HUES64 (cell line): Measurements from ENCODE around the gene RAB11FIP5.
"Not testable (repeated sequence)": the region's sequence is repeated elsewhere in the genome, so short reads cannot be mapped to it uniquely, and the experiment has no call there.

Experiments used
- H3K27ac ChIP-seq: 2 replicates; pipeline ENCODE4 v1.7.0; 2013; ENCODE audit warnings: low read depth, low read length, inconsistent platforms
- H3K27me3 ChIP-seq: 2 replicates; pipeline ENCODE4 v1.6.1; 2013; ENCODE audit warnings: mild to moderate bottlenecking, low read length; ENCODE audit not compliant: insufficient read depth
- H3K36me3 ChIP-seq: 2 replicates; pipeline ENCODE4 v1.6.1; 2013; ENCODE audit warnings: mild to moderate bottlenecking, low read length; ENCODE audit not compliant: insufficient read depth
- H3K4me1 ChIP-seq: 2 replicates; pipeline ENCODE4 v1.6.1; 2013; ENCODE audit warnings: mild to moderate bottlenecking, low read length, moderate library complexity; ENCODE audit not compliant: insufficient read depth
- H3K4me3 ChIP-seq: 2 replicates; pipeline ENCODE4 v1.5.1; 2013; ENCODE audit warnings: mild to moderate bottlenecking, low read length, moderate library complexity
- H3K9ac ChIP-seq: 2 replicates; pipeline ENCODE4 v1.6.1; 2013; ENCODE audit warnings: mild to moderate bottlenecking, low read depth, low read length
- H3K9me3 ChIP-seq: 2 replicates; pipeline ENCODE4 v1.6.1; 2013; ENCODE audit warnings: low read depth, low read length; ENCODE audit not compliant: insufficient read depth
- WGBS: fragments of 150-250, 120-280 bp; methylation state at CpG from one replicate; pipeline ENCODE4 v1.1.7; 2013; ENCODE audit warnings: missing lambda C conversion rate; 5-methylcytosine and 5-hydroxymethylcytosine counted together

RAB11FIP5 gene

GRCh38 chr2:73065070-73065469 is 47.7 kb downstream of the RAB11FIP5 start:
- not testable (repeated sequence) for H3K36me3 ChIP-seq, H3K9ac ChIP-seq, H3K9me3 ChIP-seq, H3K4me3 ChIP-seq, H3K27me3 ChIP-seq, H3K27ac ChIP-seq
- 95% methylated on average over 5 of the region's 5 CpGs for WGBS
- H3K4me1 ChIP-seq, result peaks cover 36% of the 10 kb centered on the region

- H3K9ac ChIP-seq, result peak overlapping the region; percentile 56; the same call in 1 of the 2 replicates
- H3K36me3 ChIP-seq, result no peaks in the 10 kb centered on the region
- H3K4me3 ChIP-seq, result peak overlapping the region; percentile 7
- peaks cover 27% of the 10 kb centered on the region for H3K4me1 ChIP-seq
- H3K9me3 ChIP-seq, result no peaks in the 10 kb centered on the region
- WGBS, result 50% methylated on average over 7 of the region's 8 CpGs
- H3K27me3 ChIP-seq, result no peaks in the 10 kb centered on the region
- H3K27ac ChIP-seq, result peak overlapping the region; percentile 56
Measured at GRCh38 chr2:73063909-73064875, 48.6 kb downstream of the RAB11FIP5 start.

- Histone ChIP-seq H3K4me1 (peaks cover 22% of the 10 kb centered on the region), H3K4me3 (peak overlapping the region; percentile 7), H3K9ac (peak overlapping the region; percentile 56; the same call in 1 of the 2 replicates), H3K36me3 (0 out of 2 replicates have a peak, but pooled peaks cover under 1% of the 10 kb centered on the region), H3K9me3 (no peaks in the 10 kb centered on the region), H3K27me3 (no peaks in the 10 kb centered on the region), H3K27ac (peak overlapping the region; percentile 56)
- WGBS, result 78% methylated on average over 4 of the region's 4 CpGs
Measured at GRCh38 chr2:73063472-73063871, 49.3 kb downstream of the RAB11FIP5 start.

GRCh38 chr2:73059106-73059505 is 53.6 kb downstream of the RAB11FIP5 start:
- WGBS, result 91% methylated on average over 6 of the region's 6 CpGs
- H3K27ac ChIP-seq, result no peak overlapping the region
- H3K9ac ChIP-seq, result no peak overlapping the region
- no peak overlapping the region for H3K4me3 ChIP-seq
- no peaks in the 10 kb centered on the region for H3K27me3 ChIP-seq
- H3K36me3 ChIP-seq, result peaks cover 20% of the 10 kb centered on the region
- peaks cover 15% of the 10 kb centered on the region for H3K4me1 ChIP-seq
- peaks cover 9% of the 10 kb centered on the region for H3K9me3 ChIP-seq

GRCh38 chr2:73054980-73055379 is 57.8 kb downstream of the RAB11FIP5 start:
- Histone ChIP-seq H3K27me3 (no peaks in the 10 kb centered on the region), H3K9me3 (peaks cover 9% of the 10 kb centered on the region), H3K9ac (no peak overlapping the region), H3K4me3 (no peak overlapping the region), H3K4me1 (peaks cover 8% of the 10 kb centered on the region), H3K27ac (no peak overlapping the region), H3K36me3 (peaks cover 24% of the 10 kb centered on the region)
- WGBS, result 83% methylated on average over 5 of the region's 5 CpGs

GRCh38 chr2:73053316-73054114 is 59.2 kb downstream of the RAB11FIP5 start:
- Histone ChIP-seq H3K9me3 (peaks cover 9% of the 10 kb centered on the region), H3K4me3 (no peak overlapping the region), H3K27ac (no peak overlapping the region), H3K27me3 (no peaks in the 10 kb centered on the region), H3K9ac (no peak overlapping the region), H3K4me1 (peaks cover 16% of the 10 kb centered on the region), H3K36me3 (peaks cover 23% of the 10 kb centered on the region)
- 86% methylated on average over 6 of the region's 6 CpGs for WGBS

GRCh38 chr2:73050121-73050545 is 62.6 kb downstream of the RAB11FIP5 start:
- WGBS, result 76% methylated on average over 6 of the region's 6 CpGs
- H3K36me3 ChIP-seq, result 0 out of 2 replicates have a peak, but pooled peaks cover 4% of the 10 kb centered on the region
- no peak overlapping the region for H3K4me3 ChIP-seq
- H3K27ac ChIP-seq, result peak overlapping the region; percentile 24; the same call in 1 of the 2 replicates
- peaks cover 16% of the 10 kb centered on the region for H3K4me1 ChIP-seq
- H3K9me3 ChIP-seq, result no peaks in the 10 kb centered on the region
- 0 out of 2 replicates have a peak overlapping the region, but pooled peaks have one; percentile 25 for H3K9ac ChIP-seq
- H3K27me3 ChIP-seq, result no peaks in the 10 kb centered on the region

GRCh38 chr2:73043929-73044832 is 68.6 kb downstream of the RAB11FIP5 start:
- no peaks in the 10 kb centered on the region for H3K27me3 ChIP-seq
- H3K9me3 ChIP-seq, result no peaks in the 10 kb centered on the region
- H3K4me1 ChIP-seq, result peaks cover 9% of the 10 kb centered on the region; the same call in 1 of the 2 replicates
- 86% methylated on average over 12 of the region's 12 CpGs for WGBS
- no peak overlapping the region for H3K9ac ChIP-seq
- H3K36me3 ChIP-seq, result peaks cover 3% of the 10 kb centered on the region; the same call in 1 of the 2 replicates
- H3K27ac ChIP-seq, result no peak overlapping the region
- H3K4me3 ChIP-seq, result no peak overlapping the region

GRCh38 chr2:73043276-73043675 is 69.5 kb downstream of the RAB11FIP5 start:
- Histone ChIP-seq H3K9ac (no peak overlapping the region), H3K4me3 (no peak overlapping the region), H3K27ac (no peak overlapping the region), H3K27me3 (no peaks in the 10 kb centered on the region), H3K4me1 (peaks cover 9% of the 10 kb centered on the region; the same call in 1 of the 2 replicates), H3K9me3 (no peaks in the 10 kb centered on the region), H3K36me3 (peaks cover 4% of the 10 kb centered on the region; the same call in 1 of the 2 replicates)
- WGBS, result 83% methylated on average over 3 of the region's 5 CpGs

- H3K36me3 ChIP-seq, result peaks cover 8% of the 10 kb centered on the region; the same call in 1 of the 2 replicates
- WGBS, result 98% methylated on average over 4 of the region's 6 CpGs
- no peaks in the 10 kb centered on the region for H3K9me3 ChIP-seq
- no peaks in the 10 kb centered on the region for H3K27me3 ChIP-seq
- no peak overlapping the region for H3K4me3 ChIP-seq
- peaks cover 7% of the 10 kb centered on the region; the same call in 1 of the 2 replicates for H3K4me1 ChIP-seq
- H3K27ac ChIP-seq, result no peak overlapping the region
- no peak overlapping the region for H3K9ac ChIP-seq
Measured at GRCh38 chr2:73037947-73038585, 74.7 kb downstream of the RAB11FIP5 start.
